Smooth muscle cell (in vitro differentiated cells): ENCODE results near the gene TYMP. TPM values are rescaled to one million over a fixed set of nuclear protein-coding genes. Genes with fewer than 3 reads are reported as not detected.

Experiments
- DNase-seq: peaks from one replicate; lab custom pipeline; 2025; ENCODE audit not compliant: unreplicated experiment; lab: John Stamatoyannopoulos, UW
- H2AFZ ChIP-seq: fragments of 200-600 bp; sonication (generic); 2 replicates; pipeline ENCODE4 v1.6.0; 2016; ENCODE audit warnings: antibody characterized with exemption, low read depth, mild to moderate bottlenecking
- H3F3A ChIP-seq: fragments of 200-600 bp; sonication (generic); 2 replicates; pipeline ENCODE4 v1.6.0; 2017; ENCODE audit warnings: antibody characterized with exemption, low read depth
- H3K27ac ChIP-seq: fragments of 200-600 bp; sonication (generic); 2 replicates; pipeline ENCODE4 v1.5.1; 2016; ENCODE audit warnings: low read depth, mild to moderate bottlenecking
- H3K27me3 ChIP-seq: fragments of 200-600 bp; sonication (generic); 2 replicates; pipeline ENCODE4 v1.6.1; 2016; ENCODE audit warnings: low read depth, mild to moderate bottlenecking
- H3K36me3 ChIP-seq: fragments of 200-600 bp; sonication (generic); 2 replicates; pipeline ENCODE4 v1.5.1; 2016; ENCODE audit warnings: low read depth
- H3K4me1 ChIP-seq: fragments of 200-600 bp; sonication (generic); 2 replicates; pipeline ENCODE4 v1.5.1; 2016; ENCODE audit warnings: low read depth
- H3K4me2 ChIP-seq: fragments of 200-600 bp; sonication (generic); 2 replicates; pipeline ENCODE4 v1.6.0; 2016; ENCODE audit warnings: mild to moderate bottlenecking
- H3K4me3 ChIP-seq: fragments of 200-600 bp; sonication (generic); 2 replicates; pipeline ENCODE4 v1.5.1; 2016; ENCODE audit warnings: mild to moderate bottlenecking
- H3K79me2 ChIP-seq: fragments of 200-600 bp; sonication (generic); 2 replicates; pipeline ENCODE4 v1.6.0; 2016; ENCODE audit warnings: low read depth, mild to moderate bottlenecking
- H3K9ac ChIP-seq: fragments of 200-600 bp; sonication (generic); 2 replicates; pipeline ENCODE4 v1.6.0; 2016; ENCODE audit warnings: low read depth
- H3K9me3 ChIP-seq: fragments of 200-600 bp; sonication (generic); replicated peaks from 2 replicates; pipeline ENCODE4 v1.5.1; 2016; ENCODE audit warnings: low read depth
- H4K20me1 ChIP-seq: fragments of 200-600 bp; sonication (generic); 2 replicates; pipeline ENCODE4 v1.6.0; 2016; ENCODE audit warnings: low read depth
- WGBS: methylation state at CpG from one replicate; pipeline ENCODE4 v1.1.7; 2016; ENCODE audit warnings: low lambda C conversion rate; 5-methylcytosine and 5-hydroxymethylcytosine counted together
- polyA plus RNA-seq: library from polyadenylated mRNA; unstranded; fragments of >200 nt; fragmentation: Nextera tagmentation; extraction: Ambion mirVana; gene quantifications from 2 replicates; pipeline ENCODE4 v1.2.1, GENCODE V29; 2016
- total RNA-seq: library from RNA; depleted of rRNA; stranded (reverse); fragments of >200 nt; gene quantifications from 2 replicates; pipeline ENCODE4 v1.2.3, GENCODE V29; 2014
- TF ChIP-seq, protein P1 (sequence below): fragments of 200-600 bp; sonication (generic); IDR thresholded peaks from 2 replicates; pipeline ENCODE4 v1.5.1; 2017; ENCODE audit warnings: borderline replicate concordance, mild to moderate bottlenecking, antibody characterized with exemption; ENCODE audit not compliant: insufficient read depth, poor library complexity, severe bottlenecking

TYMP gene
- total and polyA plus RNA-seq, 2 experiments from 2014 or later = 87.4 to 287 TPM

- H3K4me1 ChIP-seq = no peaks in the 10 kb centered on the region
- no peak overlapping the region for H2AFZ ChIP-seq
- no peaks in the 10 kb centered on the region for H3K79me2 ChIP-seq
- H3K9me3 ChIP-seq = no peaks in the 10 kb centered on the region
- H3F3A ChIP-seq = peaks cover 5% of the 10 kb centered on the region
- H3K4me2 ChIP-seq = no peak overlapping the region
- DNase-seq = no peak
- TF ChIP-seq, protein P1, sequence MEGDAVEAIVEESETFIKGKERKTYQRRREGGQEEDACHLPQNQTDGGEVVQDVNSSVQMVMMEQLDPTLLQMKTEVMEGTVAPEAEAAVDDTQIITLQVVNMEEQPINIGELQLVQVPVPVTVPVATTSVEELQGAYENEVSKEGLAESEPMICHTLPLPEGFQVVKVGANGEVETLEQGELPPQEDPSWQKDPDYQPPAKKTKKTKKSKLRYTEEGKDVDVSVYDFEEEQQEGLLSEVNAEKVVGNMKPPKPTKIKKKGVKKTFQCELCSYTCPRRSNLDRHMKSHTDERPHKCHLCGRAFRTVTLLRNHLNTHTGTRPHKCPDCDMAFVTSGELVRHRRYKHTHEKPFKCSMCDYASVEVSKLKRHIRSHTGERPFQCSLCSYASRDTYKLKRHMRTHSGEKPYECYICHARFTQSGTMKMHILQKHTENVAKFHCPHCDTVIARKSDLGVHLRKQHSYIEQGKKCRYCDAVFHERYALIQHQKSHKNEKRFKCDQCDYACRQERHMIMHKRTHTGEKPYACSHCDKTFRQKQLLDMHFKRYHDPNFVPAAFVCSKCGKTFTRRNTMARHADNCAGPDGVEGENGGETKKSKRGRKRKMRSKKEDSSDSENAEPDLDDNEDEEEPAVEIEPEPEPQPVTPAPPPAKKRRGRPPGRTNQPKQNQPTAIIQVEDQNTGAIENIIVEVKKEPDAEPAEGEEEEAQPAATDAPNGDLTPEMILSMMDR = no peak
- no peaks in the 10 kb centered on the region for H3K36me3 ChIP-seq
- no peaks in the 10 kb centered on the region for H4K20me1 ChIP-seq
- 92% methylated on average over 23 of the region's 23 CpGs for WGBS
- no peaks in the 10 kb centered on the region for H3K27me3 ChIP-seq
- H3K27ac ChIP-seq = no peak overlapping the region
- H3K9ac ChIP-seq = no peak overlapping the region
- no peak overlapping the region for H3K4me3 ChIP-seq
Measured at GRCh38 chr22:50487290-50488005, 42.4 kb downstream of the TYMP start.

GRCh38 chr22:50486561-50487289 lies 43.1 kb downstream of the TYMP start, which contains the start of gene MIOX:
TSS of gene MIOX (plus strand) at chr22:50486859. CDS start at chr22:50486898, 39 bp downstream.
- Histone ChIP-seq H3K4me3 (no peak within 1 kb of the TSS), H3K9ac (no peak within 1 kb of the TSS), H3K79me2 (peaks cover 4% of the 10 kb centered on the region), H4K20me1 (no peaks in the 10 kb centered on the region), H3K27me3 (no peaks in the 10 kb centered on the region), H3K36me3 (no peaks in the 10 kb centered on the region), H3K27ac (no peak within 1 kb of the TSS), H3F3A (peaks cover 5% of the 10 kb centered on the region), H3K4me2 (no peak within 1 kb of the TSS), H3K4me1 (peaks cover 3% of the 10 kb centered on the region), H2AFZ (no peak within 1 kb of the TSS), H3K9me3 (no peaks in the 10 kb centered on the region)
- TF ChIP-seq, protein P1 = no peak
- no peak for DNase-seq
- 78% methylated on average over 23 of the region's 23 CpGs for WGBS

- Histone ChIP-seq H3K36me3 (no peaks in the 10 kb centered on the region), H3K4me2 (no peak overlapping the region), H2AFZ (no peak overlapping the region), H3K9me3 (no peaks in the 10 kb centered on the region), H3K79me2 (peaks cover 5% of the 10 kb centered on the region), H3F3A (peaks cover 5% of the 10 kb centered on the region), H3K27ac (no peak overlapping the region), H3K9ac (no peak overlapping the region), H3K4me3 (no peak overlapping the region), H4K20me1 (no peaks in the 10 kb centered on the region), H3K27me3 (no peaks in the 10 kb centered on the region), H3K4me1 (peaks cover 3% of the 10 kb centered on the region)
- TF ChIP-seq, protein P1 = no peak
- no peak for DNase-seq
- WGBS = 83% methylated on average over 29 of the region's 29 CpGs
Measured at GRCh38 chr22:50485221-50486131, 44.3 kb downstream of the TYMP start.
